ENCODE data around the gene PRKG1.
A peak's percentile ranks its signal among the peaks of the same experiment; 100 is the strongest.

Gene PRKG1

DNA sequence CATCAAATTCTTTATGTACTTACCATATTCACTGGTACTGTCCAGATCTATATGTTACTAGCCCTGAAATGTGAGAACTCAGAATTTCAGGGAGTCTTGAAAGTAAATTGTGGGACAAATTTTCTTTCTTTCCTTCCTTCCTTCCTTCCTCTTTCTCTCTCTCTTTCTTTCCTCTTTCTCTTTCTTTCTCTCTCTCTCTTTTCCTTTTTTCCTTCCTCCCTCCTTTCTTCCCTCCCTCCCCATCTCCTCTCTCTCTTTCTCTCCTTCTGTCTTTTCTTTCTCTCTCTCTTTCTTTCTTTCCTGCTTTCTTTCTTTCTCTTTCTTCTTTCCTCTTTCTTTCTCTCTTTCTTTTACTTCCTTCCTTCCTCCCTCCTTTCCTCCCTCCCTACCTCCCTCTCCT, 882.5 kb downstream of the PRKG1 start:
- TF ChIP-seq FOXM1 (IDR thresholded peaks at IDR 0.05; ENCODE audit: borderline replicate concordance, low read depth) (no peak), NFIC (IDR thresholded peaks at IDR 0.05) (no peak), TCF12 (IDR thresholded peaks at IDR 0.05; ENCODE audit: low read depth) (no peak), EGR1 (IDR thresholded peaks at IDR 0.05) (no peak)

DNA sequence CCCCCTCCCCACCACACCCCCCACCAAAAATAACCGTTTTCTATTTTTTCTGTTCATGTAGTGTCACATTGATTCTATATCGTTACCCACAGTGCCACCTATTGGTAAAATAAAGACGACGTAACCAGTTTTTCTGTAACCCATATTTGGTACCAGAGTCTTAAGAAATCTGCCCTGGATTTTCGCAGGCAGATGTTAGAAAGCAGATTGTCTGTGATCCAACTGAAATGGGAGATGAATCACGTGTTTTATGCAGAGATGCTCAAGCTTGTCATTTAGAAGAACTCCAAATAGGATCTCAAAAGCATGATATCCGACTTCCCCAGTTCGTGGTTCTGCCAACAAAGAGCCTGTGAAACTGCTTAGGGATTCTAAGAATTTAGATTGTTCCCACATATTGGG, 886.2 kb downstream of the PRKG1 start:
- TF ChIP-seq TAF1 (IDR thresholded peaks at IDR 0.05; ENCODE audit: low read depth) (no peak), EP300 (IDR thresholded peaks at IDR 0.05; ENCODE audit: borderline replicate concordance) (no peak), YY1 (IDR thresholded peaks at IDR 0.05; ENCODE audit: low read depth) (no peak), RAD21 (IDR thresholded peaks at IDR 0.05; ENCODE audit: low read depth) (peak; percentile 56), EGR1 (IDR thresholded peaks at IDR 0.05) (no peak)
- TF ChIP-seq, protein P1, sequence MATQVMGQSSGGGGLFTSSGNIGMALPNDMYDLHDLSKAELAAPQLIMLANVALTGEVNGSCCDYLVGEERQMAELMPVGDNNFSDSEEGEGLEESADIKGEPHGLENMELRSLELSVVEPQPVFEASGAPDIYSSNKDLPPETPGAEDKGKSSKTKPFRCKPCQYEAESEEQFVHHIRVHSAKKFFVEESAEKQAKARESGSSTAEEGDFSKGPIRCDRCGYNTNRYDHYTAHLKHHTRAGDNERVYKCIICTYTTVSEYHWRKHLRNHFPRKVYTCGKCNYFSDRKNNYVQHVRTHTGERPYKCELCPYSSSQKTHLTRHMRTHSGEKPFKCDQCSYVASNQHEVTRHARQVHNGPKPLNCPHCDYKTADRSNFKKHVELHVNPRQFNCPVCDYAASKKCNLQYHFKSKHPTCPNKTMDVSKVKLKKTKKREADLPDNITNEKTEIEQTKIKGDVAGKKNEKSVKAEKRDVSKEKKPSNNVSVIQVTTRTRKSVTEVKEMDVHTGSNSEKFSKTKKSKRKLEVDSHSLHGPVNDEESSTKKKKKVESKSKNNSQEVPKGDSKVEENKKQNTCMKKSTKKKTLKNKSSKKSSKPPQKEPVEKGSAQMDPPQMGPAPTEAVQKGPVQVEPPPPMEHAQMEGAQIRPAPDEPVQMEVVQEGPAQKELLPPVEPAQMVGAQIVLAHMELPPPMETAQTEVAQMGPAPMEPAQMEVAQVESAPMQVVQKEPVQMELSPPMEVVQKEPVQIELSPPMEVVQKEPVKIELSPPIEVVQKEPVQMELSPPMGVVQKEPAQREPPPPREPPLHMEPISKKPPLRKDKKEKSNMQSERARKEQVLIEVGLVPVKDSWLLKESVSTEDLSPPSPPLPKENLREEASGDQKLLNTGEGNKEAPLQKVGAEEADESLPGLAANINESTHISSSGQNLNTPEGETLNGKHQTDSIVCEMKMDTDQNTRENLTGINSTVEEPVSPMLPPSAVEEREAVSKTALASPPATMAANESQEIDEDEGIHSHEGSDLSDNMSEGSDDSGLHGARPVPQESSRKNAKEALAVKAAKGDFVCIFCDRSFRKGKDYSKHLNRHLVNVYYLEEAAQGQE (IDR thresholded peaks at IDR 0.05; ENCODE audit: low read depth) = no peak

DNA sequence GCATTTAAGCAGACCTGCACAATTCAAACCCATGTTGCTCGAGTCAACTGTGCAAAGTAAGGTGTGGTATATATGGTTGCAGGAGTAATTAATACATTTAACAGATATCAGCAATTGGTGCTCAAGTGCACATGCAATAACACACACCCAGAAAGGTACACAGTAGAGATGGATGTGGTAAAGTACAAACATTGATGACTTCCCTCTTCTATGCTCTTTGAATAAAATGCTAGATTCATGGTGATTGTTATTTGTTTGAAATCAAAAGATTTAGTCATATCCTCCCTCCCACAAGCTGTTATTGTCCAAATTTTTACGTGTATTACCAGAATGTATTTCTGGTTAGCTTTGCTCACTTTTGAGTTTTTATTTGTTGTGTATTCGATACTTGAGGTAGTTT, 887.1 kb downstream of the PRKG1 start:
- TF ChIP-seq, protein P1 (IDR thresholded peaks at IDR 0.05; ENCODE audit: low read depth) = no peak
- TF ChIP-seq ZBTB7A (IDR thresholded peaks at IDR 0.05; ENCODE audit: low read depth) = no peak
- TF ChIP-seq, protein P2, sequence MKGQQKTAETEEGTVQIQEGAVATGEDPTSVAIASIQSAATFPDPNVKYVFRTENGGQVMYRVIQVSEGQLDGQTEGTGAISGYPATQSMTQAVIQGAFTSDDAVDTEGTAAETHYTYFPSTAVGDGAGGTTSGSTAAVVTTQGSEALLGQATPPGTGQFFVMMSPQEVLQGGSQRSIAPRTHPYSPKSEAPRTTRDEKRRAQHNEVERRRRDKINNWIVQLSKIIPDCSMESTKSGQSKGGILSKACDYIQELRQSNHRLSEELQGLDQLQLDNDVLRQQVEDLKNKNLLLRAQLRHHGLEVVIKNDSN (IDR thresholded peaks at IDR 0.05) = no peak

DNA sequence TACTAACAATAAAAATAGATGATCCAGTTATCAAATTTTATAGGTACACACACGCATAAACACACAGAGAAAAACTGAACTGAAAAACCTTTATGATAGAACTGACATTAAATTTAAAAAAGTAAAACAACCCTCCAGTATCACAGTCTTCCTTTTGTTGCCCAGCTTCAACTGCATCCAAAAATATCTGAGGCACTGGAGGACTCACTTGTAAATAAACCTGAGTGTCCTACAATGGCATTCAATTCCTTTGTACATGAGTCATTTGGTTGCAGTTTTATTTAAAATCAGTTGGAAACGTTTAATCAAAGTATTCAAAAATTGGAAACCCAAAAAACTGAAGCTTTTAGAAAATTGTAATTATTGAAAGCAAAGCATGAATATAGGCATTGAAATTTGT, 890.3 kb downstream of the PRKG1 start:
- TF ChIP-seq YY1 (IDR thresholded peaks at IDR 0.05; ENCODE audit: low read depth) (no peak), FOXM1 (IDR thresholded peaks at IDR 0.05; ENCODE audit: borderline replicate concordance, low read depth) (no peak), NFIC (IDR thresholded peaks at IDR 0.05) (no peak), CEBPB (IDR thresholded peaks at IDR 0.05) (no peak), CREB1 (IDR thresholded peaks at IDR 0.05; ENCODE audit: low read depth) (no peak), EGR1 (IDR thresholded peaks at IDR 0.05) (no peak), RAD21 (IDR thresholded peaks at IDR 0.05; ENCODE audit: low read depth) (no peak), TEAD4 (IDR thresholded peaks at IDR 0.05) (no peak)
- TF ChIP-seq, protein P1 (IDR thresholded peaks at IDR 0.05; ENCODE audit: low read depth) = no peak
- TF ChIP-seq, protein P2 (IDR thresholded peaks at IDR 0.05) = no peak

DNA sequence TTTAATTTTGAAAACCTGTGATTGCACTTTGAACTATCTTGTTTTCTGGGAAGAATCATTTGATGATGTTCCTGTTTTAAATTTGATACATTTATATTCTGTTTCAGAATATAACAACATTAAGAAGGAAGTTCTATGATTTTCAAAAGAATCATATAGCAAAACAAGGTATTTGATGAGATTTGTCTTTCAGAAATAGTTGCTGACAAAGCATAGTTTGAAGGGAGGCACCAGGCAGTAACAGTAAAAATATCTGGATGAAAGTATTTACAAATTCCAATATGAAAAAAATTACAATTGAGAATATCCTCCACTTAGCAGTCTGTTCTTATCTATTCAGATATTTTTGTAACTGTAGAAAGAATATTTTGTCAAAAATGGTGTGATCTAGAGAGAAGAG, 891.2 kb downstream of the PRKG1 start:
- no peak for TF ChIP-seq CEBPB (IDR thresholded peaks at IDR 0.05)
- no peak for TF ChIP-seq FOXM1 (IDR thresholded peaks at IDR 0.05; ENCODE audit: borderline replicate concordance, low read depth)
- no peak for TF ChIP-seq NFIC (IDR thresholded peaks at IDR 0.05)
- TF ChIP-seq TEAD4 (IDR thresholded peaks at IDR 0.05) = no peak
- no peak for TF ChIP-seq RAD21 (IDR thresholded peaks at IDR 0.05; ENCODE audit: low read depth)
- no peak for TF ChIP-seq TCF12 (IDR thresholded peaks at IDR 0.05; ENCODE audit: low read depth)
- no peak for TF ChIP-seq YY1 (IDR thresholded peaks at IDR 0.05; ENCODE audit: low read depth)
- no peak for TF ChIP-seq EGR1 (IDR thresholded peaks at IDR 0.05)

DNA sequence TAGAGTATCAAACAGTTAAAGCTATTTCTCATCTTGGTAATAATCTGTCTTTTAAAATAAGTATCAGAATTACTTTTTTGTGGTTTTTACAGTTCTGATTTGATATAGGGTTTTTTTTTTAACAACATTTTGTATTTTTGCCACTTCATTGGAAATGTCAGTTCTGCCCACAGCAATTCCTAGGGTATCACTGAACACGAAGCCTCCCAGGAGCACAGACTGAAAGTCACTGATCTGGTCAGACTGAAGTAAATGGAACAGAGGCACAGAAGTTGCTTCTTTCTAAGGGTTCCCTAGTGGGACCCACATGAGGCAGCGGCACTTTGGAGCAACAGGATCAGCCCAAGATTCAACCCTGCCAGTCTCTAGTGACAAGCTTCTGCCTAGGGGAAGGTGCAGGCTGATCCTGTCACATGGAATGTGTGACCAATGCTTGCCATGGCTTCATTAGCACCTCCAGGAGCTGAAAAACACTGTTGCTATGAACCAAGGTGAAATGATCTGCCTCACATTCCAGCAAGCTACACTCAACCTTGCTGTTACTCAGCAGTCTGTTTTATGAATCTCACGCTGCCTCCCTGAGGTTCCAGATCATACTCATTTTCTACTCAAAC, 898.6 kb downstream of the PRKG1 start:
- no peak for TF ChIP-seq FOXM1 (IDR thresholded peaks at IDR 0.05; ENCODE audit: borderline replicate concordance, low read depth)
- no peak for TF ChIP-seq EGR1 (IDR thresholded peaks at IDR 0.05)
- TF ChIP-seq, protein P2 (IDR thresholded peaks at IDR 0.05) = no peak
- TF ChIP-seq CEBPB (IDR thresholded peaks at IDR 0.05) = no peak
- TF ChIP-seq, protein P3, sequence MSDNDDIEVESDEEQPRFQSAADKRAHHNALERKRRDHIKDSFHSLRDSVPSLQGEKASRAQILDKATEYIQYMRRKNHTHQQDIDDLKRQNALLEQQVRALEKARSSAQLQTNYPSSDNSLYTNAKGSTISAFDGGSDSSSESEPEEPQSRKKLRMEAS (IDR thresholded peaks at IDR 0.05) = no peak
- TF ChIP-seq, protein P1 (IDR thresholded peaks at IDR 0.05; ENCODE audit: low read depth) = no peak
- no peak for TF ChIP-seq NFIC (IDR thresholded peaks at IDR 0.05)

Data from Ishikawa (cell line).